Osteoblast (primary cell): Measurements from ENCODE around the gene FBXW9. TPM values are rescaled to one million over a fixed set of nuclear protein-coding genes. Genes with fewer than 3 reads are reported as not detected.

ENCODE experiments used
- DNase-seq: peaks from one replicate; pipeline ENCODE4 v3.0.0; 2011; ENCODE audit warnings: low spot score, mixed read lengths; ENCODE audit not compliant: insufficient read length; ENCODE audit errors: missing footprints
- H2AFZ ChIP-seq: 2 replicates; pipeline ENCODE4 v1.6.0; 2011; ENCODE audit warnings: mild to moderate bottlenecking, low read length
- H3K27ac ChIP-seq: 2 replicates; pipeline ENCODE4 v1.5.1; 2011; ENCODE audit warnings: mild to moderate bottlenecking, low read depth, low read length, moderate library complexity
- H3K27me3 ChIP-seq: 2 replicates; pipeline ENCODE4 v1.6.0; 2012; ENCODE audit warnings: mild to moderate bottlenecking, control low read depth, inconsistent platforms, low read length, moderate library complexity; ENCODE audit not compliant: insufficient read depth
- H3K36me3 ChIP-seq: 2 replicates; pipeline ENCODE4 v1.5.1; 2011; ENCODE audit warnings: mild to moderate bottlenecking, low read length, control low read depth, moderate library complexity; ENCODE audit not compliant: insufficient read depth
- H3K4me1 ChIP-seq: 2 replicates; pipeline ENCODE4 v1.5.1; 2011; ENCODE audit warnings: mild to moderate bottlenecking, low read length, control low read depth, moderate library complexity; ENCODE audit not compliant: insufficient read depth
- H3K4me2 ChIP-seq: 2 replicates; pipeline ENCODE4 v1.6.0; 2011; ENCODE audit warnings: mild to moderate bottlenecking, low read length; ENCODE audit not compliant: insufficient read depth
- H3K4me3 ChIP-seq: fragments of 200-600 bp; sonication (generic); 3 replicates; pipeline ENCODE4 v1.5.1; 2012; ENCODE audit warnings: mild to moderate bottlenecking, low read length, inconsistent platforms; ENCODE audit not compliant: insufficient read depth
- H3K79me2 ChIP-seq: 2 replicates; pipeline ENCODE4 v1.6.0; 2012; ENCODE audit warnings: mild to moderate bottlenecking, low read length, control low read depth, inconsistent platforms; ENCODE audit not compliant: insufficient read depth
- H3K9me3 ChIP-seq: 2 replicates; pipeline ENCODE4 v1.5.1; 2011; ENCODE audit warnings: low read depth, low read length, control low read depth
- H4K20me1 ChIP-seq: 2 replicates; pipeline ENCODE4 v1.6.0; 2012; ENCODE audit warnings: mild to moderate bottlenecking, low read length, control low read depth; ENCODE audit not compliant: insufficient read depth
- total RNA-seq: library from RNA; depleted of rRNA; stranded (reverse); fragments of >200 nt; gene quantifications from 2 replicates; pipeline ENCODE4 v1.2.3, GENCODE V29; 2012
- TF ChIP-seq, protein P1 (sequence below): IDR thresholded peaks from 2 replicates; pipeline ENCODE4 v1.5.1; 2011; ENCODE audit warnings: mild to moderate bottlenecking, low read depth, low read length, moderate library complexity; ENCODE audit errors: extremely low read depth

FBXW9 gene
- total RNA-seq, 1 donor = 18.5 TPM

DNA sequence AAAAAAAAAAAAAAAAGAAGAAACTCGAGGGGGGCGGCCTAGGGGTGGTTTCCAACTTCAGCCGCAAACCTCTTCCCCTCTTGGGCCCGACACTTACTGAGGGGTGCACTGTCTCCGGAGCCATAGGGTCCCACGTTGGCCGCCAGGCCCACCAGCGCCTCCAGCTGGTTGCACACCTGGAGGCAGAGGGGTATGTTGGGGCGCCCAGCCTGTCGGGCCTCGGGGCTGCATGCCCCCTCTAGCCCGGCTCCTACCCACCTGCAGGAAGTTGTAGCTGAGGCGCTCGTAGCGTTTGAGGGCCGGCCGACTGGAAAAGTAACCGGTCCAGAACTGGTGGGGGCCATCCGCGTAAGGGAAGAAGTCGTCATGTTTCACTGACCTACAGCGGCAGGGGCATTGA lies 38.5 kb downstream of the FBXW9 start:
- no peak overlapping the region for H3K4me3 ChIP-seq
- no peak overlapping the region for H2AFZ ChIP-seq
- peaks cover 23% of the 10 kb centered on the region for H3K36me3 ChIP-seq
- no peaks in the 10 kb centered on the region for H3K4me1 ChIP-seq
- no peaks in the 10 kb centered on the region for H3K9me3 ChIP-seq
- peak; percentile 66 for DNase-seq
- H3K4me2 ChIP-seq = no peak overlapping the region
- no peaks in the 10 kb centered on the region for H3K79me2 ChIP-seq
- H3K27ac ChIP-seq = no peak overlapping the region
- H3K27me3 ChIP-seq = no peaks in the 10 kb centered on the region
- TF ChIP-seq, protein P1, sequence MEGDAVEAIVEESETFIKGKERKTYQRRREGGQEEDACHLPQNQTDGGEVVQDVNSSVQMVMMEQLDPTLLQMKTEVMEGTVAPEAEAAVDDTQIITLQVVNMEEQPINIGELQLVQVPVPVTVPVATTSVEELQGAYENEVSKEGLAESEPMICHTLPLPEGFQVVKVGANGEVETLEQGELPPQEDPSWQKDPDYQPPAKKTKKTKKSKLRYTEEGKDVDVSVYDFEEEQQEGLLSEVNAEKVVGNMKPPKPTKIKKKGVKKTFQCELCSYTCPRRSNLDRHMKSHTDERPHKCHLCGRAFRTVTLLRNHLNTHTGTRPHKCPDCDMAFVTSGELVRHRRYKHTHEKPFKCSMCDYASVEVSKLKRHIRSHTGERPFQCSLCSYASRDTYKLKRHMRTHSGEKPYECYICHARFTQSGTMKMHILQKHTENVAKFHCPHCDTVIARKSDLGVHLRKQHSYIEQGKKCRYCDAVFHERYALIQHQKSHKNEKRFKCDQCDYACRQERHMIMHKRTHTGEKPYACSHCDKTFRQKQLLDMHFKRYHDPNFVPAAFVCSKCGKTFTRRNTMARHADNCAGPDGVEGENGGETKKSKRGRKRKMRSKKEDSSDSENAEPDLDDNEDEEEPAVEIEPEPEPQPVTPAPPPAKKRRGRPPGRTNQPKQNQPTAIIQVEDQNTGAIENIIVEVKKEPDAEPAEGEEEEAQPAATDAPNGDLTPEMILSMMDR = no peak
- no peaks in the 10 kb centered on the region for H4K20me1 ChIP-seq

DNA sequence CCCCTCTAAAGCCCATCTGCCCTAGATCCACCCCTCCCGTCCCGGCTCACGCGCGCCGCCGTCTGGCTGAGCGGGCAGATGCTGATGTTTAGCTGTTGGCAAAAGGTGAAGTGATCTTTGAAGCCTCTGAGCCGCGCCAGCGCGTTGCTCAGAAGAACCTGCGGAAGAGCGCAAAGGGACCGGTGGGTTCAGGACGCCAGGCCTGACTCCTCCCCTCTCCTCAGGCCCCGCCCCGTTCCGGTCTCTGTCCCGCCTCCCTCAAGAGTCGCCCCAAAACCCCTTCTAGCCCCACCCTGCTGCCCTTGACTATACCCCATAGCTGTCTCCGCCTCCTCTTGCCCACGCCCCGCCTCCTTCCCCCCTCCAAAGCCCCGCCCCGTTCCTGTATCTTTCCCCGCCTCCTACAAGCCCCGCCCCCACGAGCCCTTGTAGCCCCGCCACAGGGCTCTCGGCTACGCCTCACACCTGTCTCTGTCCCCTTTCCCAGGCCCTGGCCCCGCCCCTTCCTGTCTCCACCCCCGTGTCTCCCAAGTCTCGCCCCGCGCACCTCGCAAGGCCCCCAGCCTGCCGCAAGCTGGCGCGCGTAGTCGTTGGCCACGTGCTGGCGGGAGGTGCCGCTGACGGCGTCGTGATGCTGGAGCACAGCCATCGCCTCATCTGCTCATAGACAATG lies 39.4 kb downstream of the FBXW9 start:
- Histone ChIP-seq H3K27ac (no peak overlapping the region), H3K27me3 (no peaks in the 10 kb centered on the region), H3K4me3 (no peak overlapping the region), H3K9me3 (no peaks in the 10 kb centered on the region), H3K4me1 (no peaks in the 10 kb centered on the region), H2AFZ (no peak overlapping the region), H3K36me3 (peaks cover 23% of the 10 kb centered on the region), H3K4me2 (no peak overlapping the region), H4K20me1 (no peaks in the 10 kb centered on the region), H3K79me2 (no peaks in the 10 kb centered on the region)
- TF ChIP-seq, protein P1 = no peak
- DNase-seq = peak; percentile 78

DNA sequence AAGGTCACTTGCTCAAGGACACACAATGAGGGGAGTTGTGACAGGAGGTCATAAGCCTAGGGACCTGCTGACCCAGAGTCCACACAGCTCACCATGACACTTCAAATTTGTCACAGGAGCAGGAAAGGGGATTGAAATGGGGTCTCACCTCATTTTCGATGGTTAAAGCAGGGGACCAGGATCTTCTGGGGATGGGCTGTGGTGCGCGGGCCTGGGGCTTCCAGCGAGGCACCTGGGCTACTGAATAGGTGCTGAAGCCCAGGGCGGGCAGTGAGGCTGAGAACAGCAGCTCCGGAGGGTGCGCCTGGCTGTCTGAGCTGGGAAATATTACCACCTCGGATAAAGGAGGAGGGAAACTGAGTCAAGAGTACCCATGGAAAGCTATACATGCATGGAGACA lies 40.9 kb downstream of the FBXW9 start:
- TF ChIP-seq, protein P1 = no peak
- Histone ChIP-seq H3K4me1 (no peaks in the 10 kb centered on the region), H4K20me1 (no peaks in the 10 kb centered on the region), H3K4me2 (no peak overlapping the region), H2AFZ (no peak overlapping the region), H3K79me2 (no peaks in the 10 kb centered on the region), H3K4me3 (no peak overlapping the region), H3K9me3 (no peaks in the 10 kb centered on the region), H3K36me3 (peaks cover 18% of the 10 kb centered on the region), H3K27me3 (no peaks in the 10 kb centered on the region), H3K27ac (no peak overlapping the region)
- peak; percentile 64 for DNase-seq

DNA sequence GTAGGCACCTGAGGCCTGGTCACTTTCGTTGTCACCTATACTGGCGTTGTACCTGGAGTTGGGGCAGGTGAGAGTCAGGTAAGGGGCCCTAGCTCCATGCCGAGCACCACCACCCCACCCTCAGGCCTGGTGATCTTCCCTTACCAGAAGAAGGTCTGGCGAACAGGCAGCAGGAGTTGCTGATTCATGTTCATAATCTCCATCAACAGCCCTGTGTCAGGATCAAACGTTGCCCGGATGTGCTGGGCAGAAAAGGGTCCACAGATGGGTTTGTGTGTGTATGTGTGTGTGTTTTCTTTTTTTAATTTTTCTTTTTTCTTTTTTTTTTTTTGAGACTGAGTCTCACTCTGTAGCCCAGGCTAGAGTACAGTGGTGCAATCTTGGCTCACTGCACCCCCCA lies 44.2 kb downstream of the FBXW9 start:
- peak; percentile 42 for DNase-seq
- H3K27me3 ChIP-seq = no peaks in the 10 kb centered on the region
- no peaks in the 10 kb centered on the region for H4K20me1 ChIP-seq
- no peak overlapping the region for H3K4me2 ChIP-seq
- peaks cover 14% of the 10 kb centered on the region for H3K36me3 ChIP-seq
- H3K9me3 ChIP-seq = no peaks in the 10 kb centered on the region
- no peaks in the 10 kb centered on the region for H3K79me2 ChIP-seq
- TF ChIP-seq, protein P1 = no peak
- H3K4me3 ChIP-seq = no peak overlapping the region
- no peak overlapping the region for H3K27ac ChIP-seq
- H2AFZ ChIP-seq = no peak overlapping the region
- H3K4me1 ChIP-seq = no peaks in the 10 kb centered on the region
